Measurements from ENCODE around the gene VAPA. TPM values are rescaled to one million over a fixed set of nuclear protein-coding genes. Genes with fewer than 3 reads are reported as not detected.
A peak's percentile ranks its signal among the peaks of the same experiment; 100 is the strongest.

Gene VAPA
- total RNA-seq, 2 experiments from 2014 or later = 162 to 177 TPM

GRCh38 chr18:9952633-9953416 is 39.0 kb downstream of the VAPA start:
- Mint-ChIP-seq H3K4me1 (ENCODE audit: low read depth) (peaks cover 15% of the 10 kb centered on the region), H3K27ac (no peak overlapping the region), H3K36me3 (ENCODE audit: low read depth) (peaks cover 80% of the 10 kb centered on the region), H3K27me3 (no peaks in the 10 kb centered on the region), H3K9me3 (no peaks in the 10 kb centered on the region), H3K4me3 (no peak overlapping the region)
- Histone ChIP-seq H3K27ac (ENCODE audit: low read depth in 1 of 2, low read length in 2 of 2) (no peak overlapping the region), H3K36me3 (ENCODE audit: insufficient read depth, low read length) (peaks cover 53% of the 10 kb centered on the region), H3K9me3 (ENCODE audit: control insufficient read depth in 1 of 2, insufficient read depth in 1 of 2, low read length in 2 of 2) (no peaks in the 10 kb centered on the region), H3K4me3 (ENCODE audit: low read length) (no peak overlapping the region), H3K27me3 (ENCODE audit: control insufficient read depth in 1 of 2, insufficient read depth in 2 of 2, low read length in 2 of 2) (no peaks in the 10 kb centered on the region), H3K4me1 (ENCODE audit: insufficient read depth, low read length) (no peaks in the 10 kb centered on the region)
- TF ChIP-seq, protein P1, sequence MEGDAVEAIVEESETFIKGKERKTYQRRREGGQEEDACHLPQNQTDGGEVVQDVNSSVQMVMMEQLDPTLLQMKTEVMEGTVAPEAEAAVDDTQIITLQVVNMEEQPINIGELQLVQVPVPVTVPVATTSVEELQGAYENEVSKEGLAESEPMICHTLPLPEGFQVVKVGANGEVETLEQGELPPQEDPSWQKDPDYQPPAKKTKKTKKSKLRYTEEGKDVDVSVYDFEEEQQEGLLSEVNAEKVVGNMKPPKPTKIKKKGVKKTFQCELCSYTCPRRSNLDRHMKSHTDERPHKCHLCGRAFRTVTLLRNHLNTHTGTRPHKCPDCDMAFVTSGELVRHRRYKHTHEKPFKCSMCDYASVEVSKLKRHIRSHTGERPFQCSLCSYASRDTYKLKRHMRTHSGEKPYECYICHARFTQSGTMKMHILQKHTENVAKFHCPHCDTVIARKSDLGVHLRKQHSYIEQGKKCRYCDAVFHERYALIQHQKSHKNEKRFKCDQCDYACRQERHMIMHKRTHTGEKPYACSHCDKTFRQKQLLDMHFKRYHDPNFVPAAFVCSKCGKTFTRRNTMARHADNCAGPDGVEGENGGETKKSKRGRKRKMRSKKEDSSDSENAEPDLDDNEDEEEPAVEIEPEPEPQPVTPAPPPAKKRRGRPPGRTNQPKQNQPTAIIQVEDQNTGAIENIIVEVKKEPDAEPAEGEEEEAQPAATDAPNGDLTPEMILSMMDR (IDR thresholded peaks at IDR 0.05) = no peak
- POLR2A ChIA-PET = interaction anchor here (1.1 kb wide), 1 partner anchor 38 kb away, joined by 5 read pairs; no protein-coding TSS in a partner anchor
- intact Hi-C loops (cut with DNase I, micrococcal nuclease) = loop anchor here in 1 of 2 experiments (5.0 kb wide), 1 partner anchor 36 kb away; no protein-coding TSS in a partner anchor
- DNase-seq = peak in 1 of 14 experiments; percentile 13
- CTCF ChIA-PET = no interaction called here
- no peak for ATAC-seq (ENCODE audit: poor library complexity)

GRCh38 chr18:9958861-9959399 is 45.1 kb downstream of the VAPA start:
- H3K27ac Mint-ChIP-seq = no peak overlapping the region
- TF ChIP-seq, protein P1 (IDR thresholded peaks at IDR 0.05) = no peak

GRCh38 chr18:9959564-9959963 is 45.7 kb downstream of the VAPA start:
- Mint-ChIP-seq H3K4me3 (no peak overlapping the region), H3K36me3 (ENCODE audit: low read depth) (peaks cover 18% of the 10 kb centered on the region), H3K27me3 (no peaks in the 10 kb centered on the region), H3K4me1 (ENCODE audit: low read depth) (peaks cover 19% of the 10 kb centered on the region), H3K27ac (no peak overlapping the region), H3K9me3 (no peaks in the 10 kb centered on the region)
- peaks cover 14% of the 10 kb centered on the region for H3K36me3 ChIP-seq (ENCODE audit: insufficient read depth, low read length)
- no peaks in the 10 kb centered on the region for H3K9me3 ChIP-seq (ENCODE audit: control insufficient read depth in 1 of 2, insufficient read depth in 1 of 2, low read length in 2 of 2)
- POLR2A ChIA-PET = interaction anchor here (1.5 kb wide), 1 partner anchor 46 kb away, joined by 5 read pairs; the partner anchor contains the start of gene VAPA
- no peaks in the 10 kb centered on the region for H3K27me3 ChIP-seq (ENCODE audit: control insufficient read depth in 1 of 2, insufficient read depth in 2 of 2, low read length in 2 of 2)
- H3K4me1 ChIP-seq (ENCODE audit: insufficient read depth, low read length) = no peaks in the 10 kb centered on the region
- no peak overlapping the region for H3K4me3 ChIP-seq (ENCODE audit: low read length)
- H3K27ac ChIP-seq (ENCODE audit: low read depth in 1 of 2, low read length in 2 of 2) = no peak overlapping the region
- DNase-seq (no peak), ATAC-seq (ENCODE audit: poor library complexity) (no peak)
- intact Hi-C loops (cut with DNase I, micrococcal nuclease) = no loop called here
- CTCF ChIA-PET = interaction anchor here (1.1 kb wide), 1 partner anchor 21 kb away, joined by 3 read pairs; no protein-coding TSS in a partner anchor
- TF ChIP-seq, protein P1 (IDR thresholded peaks at IDR 0.05) = no peak

More at GRCh38 chr18:9958861-9959399, 45.1 kb downstream of the VAPA start:
- DNase-seq (no peak), ATAC-seq (ENCODE audit: poor library complexity) (no peak)
- no peaks in the 10 kb centered on the region for H3K9me3 Mint-ChIP-seq
- H3K27me3 Mint-ChIP-seq = no peaks in the 10 kb centered on the region
- ChIA-PET POLR2A (no interaction called here), CTCF (interaction anchor here (1.1 kb wide), 1 partner anchor 20 kb away, joined by 3 read pairs; no protein-coding TSS in a partner anchor)
- H3K4me3 Mint-ChIP-seq = no peak overlapping the region
- no peak overlapping the region for H3K27ac ChIP-seq (ENCODE audit: low read depth in 1 of 2, low read length in 2 of 2)
- no peaks in the 10 kb centered on the region for H3K9me3 ChIP-seq (ENCODE audit: control insufficient read depth in 1 of 2, insufficient read depth in 1 of 2, low read length in 2 of 2)
- peaks cover 19% of the 10 kb centered on the region for H3K4me1 Mint-ChIP-seq (ENCODE audit: low read depth)
- no peaks in the 10 kb centered on the region for H3K4me1 ChIP-seq (ENCODE audit: insufficient read depth, low read length)
- H3K36me3 Mint-ChIP-seq (ENCODE audit: low read depth) = peaks cover 23% of the 10 kb centered on the region
- peaks cover 21% of the 10 kb centered on the region for H3K36me3 ChIP-seq (ENCODE audit: insufficient read depth, low read length)
- no peaks in the 10 kb centered on the region for H3K27me3 ChIP-seq (ENCODE audit: control insufficient read depth in 1 of 2, insufficient read depth in 2 of 2, low read length in 2 of 2)
- intact Hi-C loops (cut with DNase I, micrococcal nuclease) = no loop called here
- no peak overlapping the region for H3K4me3 ChIP-seq (ENCODE audit: low read length)
